ENCODE measurements around the gene COMMD10. TPM values are rescaled to one million over a fixed set of nuclear protein-coding genes. Genes with fewer than 3 reads are reported as not detected.

COMMD10 gene
- polyA plus RNA-seq, 1 donor from 2014 or later, result 23.1 TPM

DNA sequence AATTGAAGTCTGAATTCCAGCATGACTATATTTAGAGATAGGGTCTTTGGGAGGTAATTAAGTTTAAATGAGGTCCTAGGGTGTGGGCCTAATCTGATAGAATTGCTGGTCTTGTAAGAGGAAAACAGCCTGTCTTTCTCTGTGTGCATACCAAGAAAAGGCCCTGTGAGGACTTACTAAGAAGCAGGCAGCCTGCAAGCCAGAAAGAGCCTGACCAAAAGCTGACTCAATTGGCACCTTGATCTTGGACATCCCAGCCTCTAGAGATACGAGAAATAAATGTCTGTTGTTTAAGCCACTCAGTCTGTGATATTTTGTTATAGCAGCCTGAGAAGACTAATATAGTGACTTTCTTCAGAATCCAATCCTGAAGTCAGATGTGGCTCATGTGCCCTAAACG, 38.0 kb upstream of the COMMD10 start:
- Histone ChIP-seq H3F3A (ENCODE audit: insufficient read depth, low read length, poor library complexity, severe bottlenecking) (no peaks in the 10 kb centered on the region), H3K4me3 (ENCODE audit: low read length) (no peak overlapping the region), H2AFZ (ENCODE audit: low read depth, low read length) (no peak overlapping the region), H3K79me2 (replicated peaks; ENCODE audit: insufficient read depth, low read length) (no peaks in the 10 kb centered on the region), H3K4me2 (ENCODE audit: low read length) (no peak overlapping the region), H3K9ac (ENCODE audit: low read length) (no peak overlapping the region), H3K27me3 (ENCODE audit: insufficient read depth, low read depth, low read length) (no peaks in the 10 kb centered on the region), H3K36me3 (ENCODE audit: insufficient read depth, low read length) (no peaks in the 10 kb centered on the region), H3K27ac (ENCODE audit: low read length) (no peak overlapping the region), H3K9me2 (ENCODE audit: insufficient read depth, low read length) (no peaks in the 10 kb centered on the region), H3K9me3 (ENCODE audit: low read length) (no peaks in the 10 kb centered on the region), H4K20me1 (ENCODE audit: insufficient read depth) (no peaks in the 10 kb centered on the region)
- TF ChIP-seq EP300 (conservative IDR thresholded peaks at IDR 0.05; ENCODE audit: poor library complexity, severe bottlenecking), result no peak
- no peak for TF ChIP-seq POLR2AphosphoS5 (IDR thresholded peaks at IDR 0.05)
- no peak for TF ChIP-seq MXI1 (conservative IDR thresholded peaks at IDR 0.05; ENCODE audit: poor library complexity, severe bottlenecking)
- no peak for TF ChIP-seq EZH2 (IDR thresholded peaks at IDR 0.05; ENCODE audit: borderline replicate concordance, insufficient read depth, low read length, poor library complexity, severe bottlenecking)
- TF ChIP-seq SMC3 (conservative IDR thresholded peaks at IDR 0.05; ENCODE audit: poor library complexity), result no peak
- TF ChIP-seq, protein P1, sequence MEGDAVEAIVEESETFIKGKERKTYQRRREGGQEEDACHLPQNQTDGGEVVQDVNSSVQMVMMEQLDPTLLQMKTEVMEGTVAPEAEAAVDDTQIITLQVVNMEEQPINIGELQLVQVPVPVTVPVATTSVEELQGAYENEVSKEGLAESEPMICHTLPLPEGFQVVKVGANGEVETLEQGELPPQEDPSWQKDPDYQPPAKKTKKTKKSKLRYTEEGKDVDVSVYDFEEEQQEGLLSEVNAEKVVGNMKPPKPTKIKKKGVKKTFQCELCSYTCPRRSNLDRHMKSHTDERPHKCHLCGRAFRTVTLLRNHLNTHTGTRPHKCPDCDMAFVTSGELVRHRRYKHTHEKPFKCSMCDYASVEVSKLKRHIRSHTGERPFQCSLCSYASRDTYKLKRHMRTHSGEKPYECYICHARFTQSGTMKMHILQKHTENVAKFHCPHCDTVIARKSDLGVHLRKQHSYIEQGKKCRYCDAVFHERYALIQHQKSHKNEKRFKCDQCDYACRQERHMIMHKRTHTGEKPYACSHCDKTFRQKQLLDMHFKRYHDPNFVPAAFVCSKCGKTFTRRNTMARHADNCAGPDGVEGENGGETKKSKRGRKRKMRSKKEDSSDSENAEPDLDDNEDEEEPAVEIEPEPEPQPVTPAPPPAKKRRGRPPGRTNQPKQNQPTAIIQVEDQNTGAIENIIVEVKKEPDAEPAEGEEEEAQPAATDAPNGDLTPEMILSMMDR (IDR thresholded peaks at IDR 0.05; ENCODE audit: poor library complexity, severe bottlenecking), result no peak
- TF ChIP-seq RAD21 (conservative IDR thresholded peaks at IDR 0.05), result no peak
- TF ChIP-seq REST (IDR thresholded peaks at IDR 0.05; ENCODE audit: borderline replicate concordance), result no peak
- no peak for TF ChIP-seq TAF1 (IDR thresholded peaks at IDR 0.05; ENCODE audit: low read depth)

DNA sequence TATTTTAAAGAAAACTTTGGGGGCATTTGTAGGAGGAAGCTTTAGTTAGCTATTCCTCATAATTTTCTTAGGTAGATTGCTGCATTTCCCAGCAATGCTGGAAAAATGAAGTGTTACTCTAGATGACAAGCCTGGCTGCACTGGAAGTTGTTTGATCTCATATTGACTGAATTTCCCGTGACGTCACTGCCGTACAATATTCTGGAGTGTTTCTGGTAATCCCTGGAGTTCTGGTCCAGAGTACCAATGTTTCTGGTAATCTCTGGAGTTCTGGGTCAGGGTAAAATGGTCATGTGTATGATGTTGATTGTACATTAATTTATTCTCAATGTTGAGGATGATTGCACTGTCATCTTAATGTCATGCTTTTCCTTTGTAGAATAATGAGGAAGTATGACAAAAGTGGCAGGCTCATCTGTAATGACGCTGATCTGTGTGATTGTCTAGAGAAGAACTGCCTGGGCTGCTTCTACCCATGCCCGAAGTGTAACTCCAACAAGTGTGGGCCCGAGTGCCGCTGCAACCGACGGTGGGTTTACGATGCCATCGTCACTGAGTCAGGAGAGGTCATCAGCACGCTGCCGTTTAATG, 26.4 kb upstream of the COMMD10 start:
- no peak overlapping the region for H3K4me2 ChIP-seq (ENCODE audit: low read length)
- TF ChIP-seq EP300 (conservative IDR thresholded peaks at IDR 0.05; ENCODE audit: poor library complexity, severe bottlenecking) (peak; percentile 84), MXI1 (conservative IDR thresholded peaks at IDR 0.05; ENCODE audit: poor library complexity, severe bottlenecking) (no peak), EZH2 (IDR thresholded peaks at IDR 0.05; ENCODE audit: borderline replicate concordance, insufficient read depth, low read length, poor library complexity, severe bottlenecking) (no peak), SMC3 (conservative IDR thresholded peaks at IDR 0.05; ENCODE audit: poor library complexity) (no peak), REST (IDR thresholded peaks at IDR 0.05; ENCODE audit: borderline replicate concordance) (peak; percentile 44), TAF1 (IDR thresholded peaks at IDR 0.05; ENCODE audit: low read depth) (no peak)
- no peak overlapping the region for H2AFZ ChIP-seq (ENCODE audit: low read depth, low read length)
- no peaks in the 10 kb centered on the region for H3K27me3 ChIP-seq (ENCODE audit: insufficient read depth, low read depth, low read length)
- no peak overlapping the region for H3K9ac ChIP-seq (ENCODE audit: low read length)
- H3K36me3 ChIP-seq (ENCODE audit: insufficient read depth, low read length), result no peaks in the 10 kb centered on the region
- H3K9me3 ChIP-seq (ENCODE audit: low read length), result no peaks in the 10 kb centered on the region
- H4K20me1 ChIP-seq (ENCODE audit: insufficient read depth), result no peaks in the 10 kb centered on the region
- H3K9me2 ChIP-seq (ENCODE audit: insufficient read depth, low read length), result no peaks in the 10 kb centered on the region
- peak overlapping the region; percentile 33 for H3K27ac ChIP-seq (ENCODE audit: low read length)
- H3K4me3 ChIP-seq (ENCODE audit: low read length), result no peak overlapping the region
- no peaks in the 10 kb centered on the region for H3F3A ChIP-seq (ENCODE audit: insufficient read depth, low read length, poor library complexity, severe bottlenecking)
- no peaks in the 10 kb centered on the region for H3K79me2 ChIP-seq (replicated peaks; ENCODE audit: insufficient read depth, low read length)

Data from neural cell (in vitro differentiated cells).